Keratinocyte (primary cell): Measurements from ENCODE around the gene MRPL9. TPM values are rescaled to one million over a fixed set of nuclear protein-coding genes. Genes with fewer than 3 reads are reported as not detected.
"Not testable (repeated sequence)": the region's sequence is repeated elsewhere in the genome, so short reads cannot be mapped to it uniquely, and the experiment has no call there.

ENCODE experiments used
- DNase-seq: peaks from one replicate; pipeline ENCODE4 v3.0.0-alpha.2; 2011; ENCODE audit warnings: low read depth, missing footprints, low spot score
- FAIRE-seq: peaks from 2 replicates; lab custom pipeline; 2011; peaks lifted over from hg19 to GRCh38; lab: Jason Lieb, UNC
- H2AFZ ChIP-seq: 2 replicates; pipeline ENCODE4 v1.6.0; 2012; ENCODE audit warnings: low read length, control low read depth, inconsistent platforms; ENCODE audit not compliant: control insufficient read depth
- H3K27ac ChIP-seq: 2 replicates; pipeline ENCODE4 v1.5.1; 2011; ENCODE audit warnings: low read length; ENCODE audit not compliant: control insufficient read depth, insufficient read depth
- H3K27me3 ChIP-seq: 3 replicates; pipeline ENCODE4 v1.6.0; 2011; ENCODE audit warnings: low read length; ENCODE audit not compliant: control insufficient read depth, insufficient read depth; ENCODE audit errors: extremely low read depth
- H3K36me3 ChIP-seq, 2 experiments: 2 replicates in 1 of 2; 3 replicates in 1 of 2; pipeline ENCODE4 v1.5.1; 2011; ENCODE audit warnings: low read length in 2 of 2, mild to moderate bottlenecking in 1 of 2; ENCODE audit not compliant: control insufficient read depth in 2 of 2, insufficient read depth in 2 of 2; ENCODE audit errors: extremely low read depth in 1 of 2
- H3K4me1 ChIP-seq: 3 replicates; pipeline ENCODE4 v1.5.1; 2011; ENCODE audit warnings: low read length; ENCODE audit not compliant: control insufficient read depth, insufficient read depth; ENCODE audit errors: extremely low read depth
- H3K4me2 ChIP-seq: 3 replicates; pipeline ENCODE4 v1.6.0; 2011; ENCODE audit warnings: low read depth, low read length; ENCODE audit not compliant: control insufficient read depth, insufficient read depth; ENCODE audit errors: extremely low read depth
- H3K4me3 ChIP-seq, 3 experiments: fragments of 200-600 bp in 1 of 3; sonication (generic) in 1 of 3; 2 replicates in 2 of 3; 3 replicates in 1 of 3; pipeline ENCODE4 v1.5.1; 2011 to 2016; ENCODE audit warnings: low read length in 3 of 3, mild to moderate bottlenecking in 3 of 3, control low read depth in 2 of 3, inconsistent platforms in 1 of 3, low read depth in 1 of 3, mixed read lengths in 1 of 3, mixed run types in 1 of 3, moderate library complexity in 1 of 3; ENCODE audit not compliant: control insufficient read depth in 2 of 3, insufficient read depth in 2 of 3; ENCODE audit errors: extremely low read depth in 1 of 3
- H3K79me2 ChIP-seq: 2 replicates; pipeline ENCODE4 v1.6.0; 2012; ENCODE audit warnings: low read length; ENCODE audit not compliant: control insufficient read depth, insufficient read depth
- H3K9ac ChIP-seq: 3 replicates; pipeline ENCODE4 v1.6.0; 2011; ENCODE audit warnings: low read length; ENCODE audit not compliant: control insufficient read depth, insufficient read depth; ENCODE audit errors: extremely low read depth
- H3K9me1 ChIP-seq: 3 replicates; pipeline ENCODE4 v1.6.0; 2011; ENCODE audit warnings: low read length; ENCODE audit not compliant: control insufficient read depth, insufficient read depth; ENCODE audit errors: extremely low read depth
- H3K9me3 ChIP-seq: 2 replicates; pipeline ENCODE4 v1.5.1; 2012; ENCODE audit warnings: low read depth, low read length; ENCODE audit not compliant: control insufficient read depth
- H4K20me1 ChIP-seq: 3 replicates; pipeline ENCODE4 v1.6.0; 2011; ENCODE audit warnings: low read length; ENCODE audit not compliant: control insufficient read depth, insufficient read depth; ENCODE audit errors: extremely low read depth
- CTCF ChIP-seq, 3 experiments: IDR thresholded peaks in 1 of 3; conservative IDR thresholded peaks in 1 of 3; optimal IDR thresholded peaks in 1 of 3; 2 replicates in 2 of 3; 3 replicates in 1 of 3; pipeline versions ENCODE3 to v1.5.1; 2011; ENCODE audit warnings: low read length in 3 of 3, mild to moderate bottlenecking in 3 of 3, moderate library complexity in 2 of 3, control low read depth in 1 of 3, inconsistent platforms in 1 of 3; ENCODE audit not compliant: insufficient read depth in 2 of 3; ENCODE audit errors: extremely low read depth in 1 of 3
- EZH2 ChIP-seq: IDR thresholded peaks from one replicate; pipeline ENCODE4 v1.6.1; 2012; ENCODE audit warnings: inconsistent platforms, mild to moderate bottlenecking, low read length, moderate library complexity
- dilution Hi-C: fragments of 300-500 bp; cut with MboI; formaldehyde crosslinking; loops from one replicate; pipeline ENCODE4 v1.7.0; 2020; ENCODE audit warnings: low sequenced_read_pairs; ENCODE audit not compliant: extremely low pct_ligation_motif_present
- polyA plus RNA-seq, 5 experiments: library from polyadenylated mRNA; depleted of rRNA in 3 of 5; stranded (reverse) in 3 of 5; stranded (forward) in 1 of 5; unstranded in 1 of 5; fragments of >200 nt; gene quantifications; 1 replicate in 1 of 5; 2 replicates in 3 of 5; 3 replicates in 1 of 5; pipeline versions ENCODE4 v1.2.1 to v1.2.3, GENCODE V29; 2011 to 2012; ENCODE audit warnings: missing spikeins in 2 of 5, low read depth in 1 of 5, low replicate concordance in 1 of 5

Gene MRPL9
- polyA plus RNA-seq, 1 donor (not counting 4 experiments of a cell fraction or from before 2014, with no cell fraction given): 125 TPM

- H3K27ac ChIP-seq: no peak overlapping the region
- no peak for DNase-seq
- no peak overlapping the region for H3K9ac ChIP-seq
- H4K20me1 ChIP-seq: no peaks in the 10 kb centered on the region
- peaks cover 7% of the 10 kb centered on the region for H3K4me1 ChIP-seq
- no peak for FAIRE-seq
- H3K4me3 ChIP-seq: no peak overlapping the region
- H3K4me2 ChIP-seq: no peak overlapping the region
- no peaks in the 10 kb centered on the region for H3K79me2 ChIP-seq
- peaks cover 5% of the 10 kb centered on the region for H3K9me3 ChIP-seq
- H3K27me3 ChIP-seq: no peaks in the 10 kb centered on the region
- dilution Hi-C loops: no loop called here
- H3K36me3 ChIP-seq: no peaks in the 10 kb centered on the region
- no peaks in the 10 kb centered on the region for H3K9me1 ChIP-seq
- H2AFZ ChIP-seq: no peak overlapping the region
- TF ChIP-seq EZH2 (no peak), CTCF (optimal IDR thresholded peaks at IDR 0.05 in 1 of 3, IDR thresholded peaks at IDR 0.05 in 1 of 3, conservative IDR thresholded peaks at IDR 0.05 in 1 of 3; ENCODE audit: extremely low read depth in 1 of 3, insufficient read depth in 2 of 3, low read length in 3 of 3) (no peak)
Measured at GRCh38 chr1:151737026-151737425, 26.3 kb downstream of the MRPL9 start.

DNA sequence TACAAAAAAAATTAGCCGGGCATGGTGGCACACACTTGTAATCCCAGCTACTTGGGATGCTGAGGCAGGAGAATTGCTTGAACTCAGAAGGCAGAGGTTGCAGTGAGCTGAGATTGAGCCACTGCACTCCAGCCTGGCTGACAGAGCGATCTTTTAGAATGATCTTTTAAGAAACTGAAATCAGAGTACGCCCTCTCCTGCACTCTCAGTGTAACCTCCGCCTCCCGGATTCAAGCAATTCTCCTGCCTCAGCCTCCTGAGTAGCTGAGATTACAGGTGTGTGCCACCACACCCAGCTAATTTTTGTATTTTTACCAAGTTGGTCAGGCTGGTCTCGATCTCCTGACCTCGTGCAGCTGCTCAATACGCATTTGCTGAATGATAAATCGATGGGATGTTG is 29.3 kb downstream of the MRPL9 start:
- H2AFZ ChIP-seq, FAIRE-seq, H3K27me3 ChIP-seq, H4K20me1 ChIP-seq, H3K4me3 ChIP-seq, H3K79me2 ChIP-seq, H3K9me1 ChIP-seq, H3K4me1 ChIP-seq, H3K9ac ChIP-seq, DNase-seq, H3K36me3 ChIP-seq, H3K9me3 ChIP-seq, H3K27ac ChIP-seq, H3K4me2 ChIP-seq, dilution Hi-C loops: not testable (repeated sequence)

GRCh38 chr1:151733126-151733525 is 30.2 kb downstream of the MRPL9 start:
- H3K9ac ChIP-seq: no peak overlapping the region
- H3K9me3 ChIP-seq: peaks cover 5% of the 10 kb centered on the region
- DNase-seq: no peak
- dilution Hi-C loops: no loop called here
- no peaks in the 10 kb centered on the region for H3K27me3 ChIP-seq
- no peaks in the 10 kb centered on the region for H3K4me1 ChIP-seq
- no peaks in the 10 kb centered on the region for H4K20me1 ChIP-seq
- no peak overlapping the region for H2AFZ ChIP-seq
- H3K36me3 ChIP-seq: no peaks in the 10 kb centered on the region
- FAIRE-seq: no peak
- no peaks in the 10 kb centered on the region for H3K79me2 ChIP-seq
- no peak overlapping the region for H3K27ac ChIP-seq
- H3K9me1 ChIP-seq: no peaks in the 10 kb centered on the region
- no peak overlapping the region for H3K4me3 ChIP-seq
- TF ChIP-seq EZH2 (no peak), CTCF (optimal IDR thresholded peaks at IDR 0.05 in 1 of 3, IDR thresholded peaks at IDR 0.05 in 1 of 3, conservative IDR thresholded peaks at IDR 0.05 in 1 of 3; ENCODE audit: extremely low read depth in 1 of 3, insufficient read depth in 2 of 3, low read length in 3 of 3) (no peak)
- no peak overlapping the region for H3K4me2 ChIP-seq
